Head of caudate nucleus (tissue), 42 donors: ENCODE measurements around the gene PKHD1.
A peak's percentile ranks its signal among the peaks of the same experiment; 100 is the strongest.
"Not testable (repeated sequence)": the region's sequence is repeated elsewhere in the genome, so short reads cannot be mapped to it uniquely, and the experiment has no call there.

Experiments
- DNase-seq, 42 donors: peaks; one replicate each; pipeline versions ENCODE4 v3.0.0 to v3.0.0-alpha.2; 2020 to 2021; ENCODE audit warnings: mixed read lengths in 7 of 42
- intact Hi-C: fragments of 100-400 bp; cut with DNase I; formaldehyde crosslinking; loops from one replicate; pipeline ENCODE4 v1.15.0; 2022

PKHD1 gene

GRCh38 chr6:51949526-51949925 is 137.9 kb downstream of the PKHD1 start:
- intact Hi-C loops, result no loop called here
- no peak for DNase-seq

DNA sequence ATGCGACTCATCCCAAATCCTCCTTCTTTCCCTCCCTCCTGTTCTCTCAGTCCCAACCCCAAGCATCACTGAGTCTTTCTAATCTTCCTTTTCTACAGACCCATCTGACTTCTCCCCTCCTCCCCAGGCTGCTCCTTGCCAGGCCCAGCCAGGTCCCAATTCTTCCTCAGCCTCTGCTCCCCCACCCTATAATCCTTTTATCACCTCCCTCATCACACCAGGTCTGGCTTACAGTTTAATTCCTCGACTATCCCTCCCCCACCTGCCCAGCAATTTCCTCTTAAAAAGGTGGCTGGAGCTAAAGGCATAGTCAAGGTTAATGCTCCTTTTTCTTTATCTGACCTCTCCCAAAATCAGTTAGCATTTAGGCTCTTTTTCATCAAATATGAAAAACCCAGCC is 147.7 kb downstream of the PKHD1 start:
- DNase-seq, intact Hi-C loops: not testable (repeated sequence)

- no peak for DNase-seq
- intact Hi-C loops, result no loop called here
Measured at GRCh38 chr6:51936531-51937290, 150.7 kb downstream of the PKHD1 start.

DNA sequence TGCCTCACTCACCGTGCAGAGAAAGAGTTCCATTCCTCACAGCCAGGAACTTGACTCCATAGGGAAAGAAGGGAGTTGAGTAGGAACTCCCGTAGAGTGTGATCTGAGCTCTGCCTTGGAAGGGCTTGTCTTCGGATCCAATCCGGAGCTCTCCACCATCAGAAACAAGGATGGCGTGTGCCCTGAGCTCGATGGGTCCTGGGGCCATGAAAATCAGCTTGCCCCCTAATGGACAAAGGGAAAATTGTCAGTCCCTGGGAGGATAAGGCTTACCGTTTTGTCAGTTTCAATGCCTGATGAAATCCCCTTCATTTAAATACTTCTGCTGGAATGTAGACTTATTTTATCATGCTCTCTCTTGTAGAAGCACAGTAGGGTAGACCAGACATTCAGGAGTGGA is 153.3 kb downstream of the PKHD1 start:
- intact Hi-C loops, result no loop called here
- DNase-seq, result no peak

- intact Hi-C loops, result no loop called here
- peak in 2 of 42 donors; percentile 3 to 6 for DNase-seq
Measured at GRCh38 chr6:51932956-51933355, 154.5 kb downstream of the PKHD1 start.

- no peak for DNase-seq
- intact Hi-C loops, result no loop called here
Measured at GRCh38 chr6:51930602-51931001, 156.8 kb downstream of the PKHD1 start.

DNA sequence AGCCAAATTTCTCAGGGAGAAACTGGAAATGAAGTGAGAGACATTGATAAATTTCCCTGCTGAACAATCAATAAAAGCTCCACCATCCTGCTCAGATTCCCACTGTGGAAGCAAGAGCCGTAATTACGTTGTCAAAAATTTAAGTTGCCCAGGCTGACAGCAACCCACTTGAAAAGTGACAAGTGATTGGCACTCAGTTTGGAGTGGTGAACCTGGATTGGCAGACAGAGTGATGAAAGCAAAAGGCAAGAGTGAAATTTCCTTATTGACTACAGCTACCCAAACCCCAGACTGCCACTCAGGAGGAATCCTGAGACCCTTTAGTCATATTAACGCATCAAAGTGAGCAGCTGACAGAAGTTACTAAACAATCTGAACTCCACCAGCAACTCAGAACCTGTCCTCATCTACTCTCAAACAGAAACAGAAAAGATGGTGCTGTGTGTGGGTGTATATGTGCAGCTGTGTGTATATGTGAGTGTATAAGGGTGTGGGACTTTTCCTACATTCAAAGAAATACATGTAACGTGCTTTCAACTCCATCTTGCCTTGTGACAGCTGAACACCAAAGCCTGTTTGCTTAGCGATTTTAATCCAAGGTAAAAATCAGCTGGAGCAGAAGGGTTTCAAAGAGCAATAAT is 157.4 kb downstream of the PKHD1 start:
- peak in 16 of 42 donors; percentile 3 to 71 (median 19) for DNase-seq
- intact Hi-C loops, result no loop called here

- DNase-seq, result no peak
- intact Hi-C loops, result no loop called here
Measured at GRCh38 chr6:51928320-51928719, 159.1 kb downstream of the PKHD1 start.

- intact Hi-C loops, result no loop called here
Measured at GRCh38 chr6:51927450-51927849, 160.0 kb downstream of the PKHD1 start.

DNA sequence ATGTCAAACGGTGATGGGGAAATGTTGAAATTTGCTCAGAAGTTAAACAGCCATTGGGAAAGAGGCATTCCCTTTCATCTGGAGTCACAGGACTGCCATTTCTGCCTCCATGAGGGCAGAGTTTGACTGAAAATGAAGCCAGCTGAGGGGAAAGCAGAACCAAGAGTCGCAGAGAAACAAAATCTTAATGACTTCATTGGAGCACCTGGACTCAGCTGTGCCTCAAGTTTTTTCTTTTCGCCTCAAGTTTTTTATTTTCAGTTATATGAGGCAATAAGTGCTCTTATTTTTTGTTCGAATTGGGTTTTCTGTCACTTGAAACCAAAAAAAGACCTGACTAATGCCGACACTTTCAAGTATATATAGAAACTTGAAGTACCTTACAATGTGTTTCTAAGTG is 161.3 kb downstream of the PKHD1 start:
- DNase-seq, result no peak

More at GRCh38 chr6:51927450-51927849, 160.0 kb downstream of the PKHD1 start:
- no peak for DNase-seq

DNA sequence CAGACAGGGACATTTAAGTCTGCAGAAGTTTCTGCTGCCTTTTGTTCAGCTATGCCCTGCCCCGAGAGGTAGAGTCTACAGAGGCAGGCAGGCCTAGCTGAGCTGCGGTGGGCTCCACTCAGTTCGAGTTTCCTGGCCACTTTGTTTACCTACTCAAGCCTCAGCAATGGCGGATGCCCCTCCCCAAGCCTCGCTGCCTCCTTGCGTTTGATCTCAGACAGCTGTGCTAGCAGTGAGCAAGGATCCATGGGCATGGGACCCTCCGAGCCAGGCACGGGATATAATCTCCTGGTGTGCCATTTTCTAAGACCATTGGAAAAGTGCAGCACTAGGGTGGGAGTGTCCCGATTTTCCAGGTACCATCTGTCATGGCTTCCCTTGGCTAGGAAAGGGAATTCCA is 164.9 kb downstream of the PKHD1 start:
- intact Hi-C loops, DNase-seq: not testable (repeated sequence)

More for the DNA sequence above, 161.3 kb downstream of the PKHD1 start:
- intact Hi-C loops, result no loop called here

GRCh38 chr6:51918347-51918746 is 169.1 kb downstream of the PKHD1 start:
- DNase-seq, intact Hi-C loops: not testable (repeated sequence)

DNA sequence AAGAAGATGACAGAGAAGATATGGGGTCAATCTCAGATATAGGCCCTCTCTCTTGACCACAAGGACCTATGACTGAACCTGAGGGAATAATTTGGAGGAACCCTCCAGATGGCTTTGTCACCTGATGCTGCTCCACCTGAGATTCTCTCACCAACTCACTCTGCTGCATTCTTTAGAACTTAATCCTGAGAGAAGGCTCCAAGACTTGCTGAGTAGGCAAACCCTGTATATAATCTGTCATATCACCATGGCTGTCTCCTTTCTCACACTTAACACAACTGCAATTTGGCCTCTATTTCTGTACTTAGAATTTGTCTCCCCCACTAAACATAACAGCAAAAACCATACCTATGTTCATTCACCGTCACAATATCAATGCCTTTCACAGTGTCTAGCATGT is 172.3 kb downstream of the PKHD1 start:
- intact Hi-C loops, result no loop called here
- DNase-seq, result no peak

DNA sequence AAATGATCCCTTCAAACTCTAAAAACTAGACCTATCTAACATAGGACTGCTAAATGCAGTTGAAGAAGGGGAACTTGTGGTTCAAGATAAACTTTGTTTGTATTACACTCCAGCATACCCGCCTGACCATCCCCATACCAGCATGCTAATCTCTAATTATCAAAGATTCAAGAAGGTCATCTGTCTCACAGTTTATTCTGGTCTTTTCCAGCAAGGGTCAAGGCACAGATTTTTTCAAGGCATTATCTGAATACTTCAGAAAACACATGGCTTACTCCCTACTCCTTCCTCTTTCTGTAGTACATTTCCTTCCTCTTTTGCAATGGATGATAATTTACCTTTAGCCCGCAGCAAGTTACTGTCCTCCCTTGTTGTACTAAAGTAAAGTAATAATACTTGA is 174.1 kb downstream of the PKHD1 start:
- intact Hi-C loops, result no loop called here
- no peak for DNase-seq

- DNase-seq, result no peak
- intact Hi-C loops, result no loop called here
Measured at GRCh38 chr6:51910851-51911250, 176.6 kb downstream of the PKHD1 start.

- no peak for DNase-seq
- intact Hi-C loops, result no loop called here
Measured at GRCh38 chr6:51908243-51908642, 179.2 kb downstream of the PKHD1 start.

- DNase-seq, result no peak
- intact Hi-C loops, result no loop called here
Measured at GRCh38 chr6:51901766-51902764, 185.3 kb downstream of the PKHD1 start.

DNA sequence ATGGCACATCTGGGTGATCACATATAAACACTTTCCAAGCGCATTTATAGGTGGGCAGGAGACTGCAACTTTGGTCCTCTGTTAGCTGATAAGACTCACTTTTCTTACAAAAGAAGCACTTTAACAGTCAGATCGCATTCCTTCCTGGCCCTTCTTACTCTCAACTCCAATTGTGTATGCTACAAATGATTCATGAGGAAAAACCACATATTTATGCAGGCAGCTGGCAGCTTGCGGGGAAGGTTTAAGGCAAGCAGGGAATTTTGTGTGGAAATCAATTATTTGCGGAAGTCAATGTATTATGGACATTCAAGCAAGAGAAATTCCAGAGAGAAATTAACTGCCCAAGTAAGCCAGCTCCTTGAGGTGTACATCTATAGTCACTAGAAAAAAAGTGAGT is 194.0 kb downstream of the PKHD1 start:
- intact Hi-C loops, result no loop called here
- DNase-seq, result no peak

GRCh38 chr6:51892750-51893149 is 194.7 kb downstream of the PKHD1 start:
- no peak for DNase-seq
- intact Hi-C loops, result no loop called here

- DNase-seq, result no peak
- intact Hi-C loops, result no loop called here
Measured at GRCh38 chr6:51892339-51892738, 195.1 kb downstream of the PKHD1 start.
